ENCODE data around the gene HEG1. TPM values are rescaled to one million over a fixed set of nuclear protein-coding genes. Genes with fewer than 3 reads are reported as not detected.

Gene HEG1
- total and polyA plus RNA-seq, 12 donors: 12.2 to 186 (median 122) TPM

DNA sequence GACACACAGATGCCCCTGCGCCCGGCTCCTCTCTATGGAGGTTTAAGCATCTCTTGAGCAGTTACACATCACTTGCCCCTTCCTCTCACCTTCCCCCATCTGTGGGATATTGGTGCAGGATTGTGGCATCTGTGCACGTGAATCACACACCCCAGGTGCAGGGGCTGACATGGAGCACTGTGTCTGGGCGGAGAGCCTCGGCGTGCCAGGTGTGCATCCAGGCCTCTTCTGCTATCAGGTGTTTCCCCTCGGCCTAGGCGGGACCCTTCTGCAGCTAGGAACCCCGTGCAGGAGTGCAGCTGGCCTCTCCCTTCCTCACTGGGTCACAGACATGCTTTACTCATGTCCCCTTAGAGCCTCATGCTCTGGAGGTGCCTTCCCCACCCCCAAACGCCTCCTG lies 87.8 kb downstream of the HEG1 start:
- ATAC-seq (peak in 3 of 8 donors; percentile 8 to 19 (median 18)), DNase-seq (no peak)
- H3K4me1 ChIP-seq: peaks cover 0 to 53% (median 18%) of the 10 kb centered on the region in 9 donors
- no peak overlapping the region for H3K4me3 ChIP-seq
- TF ChIP-seq, protein P1, sequence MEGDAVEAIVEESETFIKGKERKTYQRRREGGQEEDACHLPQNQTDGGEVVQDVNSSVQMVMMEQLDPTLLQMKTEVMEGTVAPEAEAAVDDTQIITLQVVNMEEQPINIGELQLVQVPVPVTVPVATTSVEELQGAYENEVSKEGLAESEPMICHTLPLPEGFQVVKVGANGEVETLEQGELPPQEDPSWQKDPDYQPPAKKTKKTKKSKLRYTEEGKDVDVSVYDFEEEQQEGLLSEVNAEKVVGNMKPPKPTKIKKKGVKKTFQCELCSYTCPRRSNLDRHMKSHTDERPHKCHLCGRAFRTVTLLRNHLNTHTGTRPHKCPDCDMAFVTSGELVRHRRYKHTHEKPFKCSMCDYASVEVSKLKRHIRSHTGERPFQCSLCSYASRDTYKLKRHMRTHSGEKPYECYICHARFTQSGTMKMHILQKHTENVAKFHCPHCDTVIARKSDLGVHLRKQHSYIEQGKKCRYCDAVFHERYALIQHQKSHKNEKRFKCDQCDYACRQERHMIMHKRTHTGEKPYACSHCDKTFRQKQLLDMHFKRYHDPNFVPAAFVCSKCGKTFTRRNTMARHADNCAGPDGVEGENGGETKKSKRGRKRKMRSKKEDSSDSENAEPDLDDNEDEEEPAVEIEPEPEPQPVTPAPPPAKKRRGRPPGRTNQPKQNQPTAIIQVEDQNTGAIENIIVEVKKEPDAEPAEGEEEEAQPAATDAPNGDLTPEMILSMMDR (IDR thresholded peaks at IDR 0.05): no peak
- H3K27me3 ChIP-seq: no peaks in the 10 kb centered on the region
- H3K9me3 ChIP-seq: no peaks in the 10 kb centered on the region
- intact Hi-C loops (cut with DNase I): no loop called here
- peak overlapping the region in 3 of 10 donors; percentile 12 to 67 (median 15) for H3K27ac ChIP-seq
- WGBS, 2 donors: 88 to 91% methylated on average over 10 of the region's 10 CpGs
- peaks cover 0 to 65% (median 35%) of the 10 kb centered on the region in 9 donors for H3K36me3 ChIP-seq

DNA sequence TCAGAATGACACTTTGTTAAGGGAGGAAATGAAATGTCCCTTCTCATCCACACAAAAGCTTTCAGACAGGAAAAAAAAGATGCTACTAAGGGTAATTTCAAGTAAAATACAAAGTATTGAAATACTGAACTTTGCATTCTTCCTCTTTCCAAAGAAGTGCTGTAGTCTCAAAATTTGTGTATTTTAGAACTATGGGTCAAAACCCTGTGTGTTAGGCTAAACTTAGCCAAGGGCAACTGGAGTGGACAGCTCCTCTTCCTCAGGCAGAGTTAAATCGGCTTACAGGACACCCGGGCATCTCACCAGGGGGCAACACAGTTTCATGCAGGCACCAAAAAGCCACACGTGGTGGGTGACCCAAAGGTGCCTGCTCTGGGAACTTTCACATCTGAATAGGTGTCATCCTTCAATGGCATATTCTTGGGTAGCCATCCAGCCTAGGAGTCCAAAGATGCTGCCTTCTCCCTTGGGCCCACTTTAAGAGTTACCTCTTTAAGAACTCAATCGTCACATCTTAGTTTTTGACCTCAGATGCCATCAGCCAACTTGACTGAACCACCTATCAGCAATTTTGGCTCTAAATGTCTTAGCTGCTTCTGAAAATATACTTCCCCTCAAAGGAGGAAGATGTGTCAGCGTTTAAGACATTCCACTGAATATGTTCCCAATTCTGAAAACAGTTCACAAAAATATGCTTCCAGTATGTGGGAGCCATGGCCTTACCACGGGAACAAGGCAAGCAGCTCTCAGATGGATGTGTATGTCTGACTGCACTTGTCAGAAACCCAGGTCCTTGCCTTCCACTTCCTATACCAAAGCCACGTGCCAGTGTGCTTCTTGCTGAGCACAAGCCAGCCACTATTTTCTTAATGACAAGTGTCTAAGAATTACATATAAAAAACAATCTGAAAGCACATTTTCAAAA lies 89.0 kb downstream of the HEG1 start:
- TF ChIP-seq, protein P1 (IDR thresholded peaks at IDR 0.05): no peak
- Histone ChIP-seq H3K9me3 (no peaks in the 10 kb centered on the region), H3K27me3 (no peaks in the 10 kb centered on the region), H3K27ac (peak overlapping the region in 3 of 10 donors; percentile 12 to 67 (median 25)), H3K4me3 (no peak overlapping the region), H3K36me3 (peaks cover 0 to 53% (median 23%) of the 10 kb centered on the region in 9 donors), H3K4me1 (peaks cover 0 to 53% (median 18%) of the 10 kb centered on the region in 9 donors)
- peak in 7 of 8 donors; percentile 12 to 54 (median 32) for ATAC-seq
- WGBS, 2 donors: 77 to 86% methylated on average over 7 of the region's 7 CpGs
- no peak for DNase-seq
- intact Hi-C loops (cut with DNase I): no loop called here

DNA sequence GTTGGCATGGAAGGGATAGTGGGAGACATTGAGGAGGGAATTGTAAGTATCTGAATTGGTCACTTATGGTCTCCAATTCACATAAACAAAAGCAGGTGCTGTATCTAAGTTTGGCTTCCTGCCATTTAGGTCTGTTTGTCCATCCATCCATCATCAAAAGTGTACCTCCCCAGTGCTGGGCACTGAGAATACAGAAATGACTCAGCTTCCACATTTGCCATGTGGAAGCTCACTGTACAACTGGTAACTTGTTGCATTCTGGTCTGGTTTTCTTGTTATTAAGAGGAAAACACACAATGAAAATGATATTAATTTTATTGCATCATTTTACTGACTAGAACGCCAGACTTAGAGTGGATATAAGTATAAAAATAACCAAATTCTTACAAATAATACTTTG lies 90.4 kb downstream of the HEG1 start:
- peak overlapping the region in 1 of 10 donors; percentile 24 for H3K27ac ChIP-seq
- peaks cover 0 to 39% (median 20%) of the 10 kb centered on the region in 9 donors for H3K36me3 ChIP-seq
- no peaks in the 10 kb centered on the region for H3K27me3 ChIP-seq
- peaks cover 0 to 53% (median 18%) of the 10 kb centered on the region in 9 donors for H3K4me1 ChIP-seq
- WGBS, 2 donors: 88 to 94% methylated on average over 1 of the region's 1 CpG
- H3K9me3 ChIP-seq: no peaks in the 10 kb centered on the region
- ATAC-seq: no peak
- DNase-seq: no peak
- H3K4me3 ChIP-seq: no peak overlapping the region
- TF ChIP-seq, protein P1 (IDR thresholded peaks at IDR 0.05): no peak
- intact Hi-C loops (cut with DNase I): no loop called here

DNA sequence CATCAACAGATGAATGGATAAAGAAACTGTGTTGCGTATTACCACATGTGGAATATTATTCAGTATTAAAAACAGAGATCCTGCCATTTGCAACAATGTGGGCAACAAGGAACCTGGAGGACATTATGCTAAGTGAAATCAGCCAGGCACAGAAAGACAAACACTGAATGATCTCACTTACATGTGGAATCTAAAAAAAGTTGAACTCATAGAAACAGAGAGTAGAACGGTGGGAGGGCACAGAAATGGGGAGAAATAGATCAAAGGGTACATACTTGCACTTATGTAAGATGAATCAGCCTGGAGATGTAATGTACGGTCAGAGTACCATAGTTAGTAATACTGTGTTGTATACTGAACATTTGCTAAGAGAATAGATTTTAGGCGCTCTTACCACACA lies 91.4 kb downstream of the HEG1 start:
- Histone ChIP-seq H3K4me3 (no peak overlapping the region), H3K36me3 (peaks cover 0 to 29% (median 10%) of the 10 kb centered on the region in 9 donors), H3K27me3 (no peaks in the 10 kb centered on the region), H3K27ac (peak overlapping the region in 3 of 10 donors; percentile 22 to 34 (median 31)), H3K9me3 (no peaks in the 10 kb centered on the region), H3K4me1 (peaks cover 0 to 47% (median 18%) of the 10 kb centered on the region in 9 donors)
- intact Hi-C loops (cut with DNase I): no loop called here
- TF ChIP-seq, protein P1 (IDR thresholded peaks at IDR 0.05): no peak
- WGBS, 2 donors: 73% methylated on average over 4 of the region's 4 CpGs
- DNase-seq (no peak), ATAC-seq (no peak)
